CD4-positive, alpha-beta T cell (primary cell): ENCODE measurements around the gene APOB. TPM values are rescaled to one million over a fixed set of nuclear protein-coding genes. Genes with fewer than 3 reads are reported as not detected.

ENCODE experiments used
- ATAC-seq: fragments of 200-7000 bp; cut with Tn5 transposase; one replicate; pipeline ENCODE4 v1.10.0; 2022; ENCODE audit warnings: mild to moderate bottlenecking; ENCODE audit not compliant: poor library complexity
- CTCF ChIA-PET: fragments of 350-600 bp; sonication (Branson Sonifier 250); formaldehyde crosslinking; loops from one replicate; lab custom pipeline; 2021; ENCODE audit warnings: antibody characterized with exemption, inconsistent platforms; lab: Charles Lee
- POLR2A ChIA-PET: fragments of 350-600 bp; sonication (Branson Sonifier 250); formaldehyde crosslinking; loops from one replicate; lab custom pipeline; 2021; ENCODE audit warnings: antibody characterized with exemption, inconsistent platforms; lab: Charles Lee
- DNase-seq, 14 experiments: peaks; one replicate each; pipeline ENCODE4 v3.0.0-alpha.2; 2013 to 2020; ENCODE audit warnings: mixed read lengths in 2 of 14
- H3K27ac ChIP-seq, 2 donors: one replicate each; pipeline versions ENCODE4 v1.5.1 to v1.7.0; 2013; ENCODE audit warnings: low read length in 2 of 2, low read depth in 1 of 2, mild to moderate bottlenecking in 1 of 2
- H3K27me3 ChIP-seq, 2 experiments: 1 replicate in 1 of 2; 2 replicates in 1 of 2; pipeline versions ENCODE4 v1.6.1 to v1.7.0; 2013; ENCODE audit warnings: low read length in 2 of 2, control low read depth in 1 of 2, mild to moderate bottlenecking in 1 of 2, moderate library complexity in 1 of 2; ENCODE audit not compliant: insufficient read depth in 2 of 2, control insufficient read depth in 1 of 2
- H3K36me3 ChIP-seq: one replicate; pipeline ENCODE4 v1.6.1; 2013; ENCODE audit warnings: low read length, control low read depth; ENCODE audit not compliant: insufficient read depth
- H3K4me1 ChIP-seq: one replicate; pipeline ENCODE4 v1.6.1; 2013; ENCODE audit warnings: low read length, control low read depth; ENCODE audit not compliant: insufficient read depth
- H3K4me3 ChIP-seq: one replicate; pipeline ENCODE4 v1.5.1; 2013; ENCODE audit warnings: mild to moderate bottlenecking, low read length, moderate library complexity
- H3K9me3 ChIP-seq, 2 experiments: 1 replicate in 1 of 2; 2 replicates in 1 of 2; pipeline versions ENCODE4 v1.6.1 to v1.7.0; 2013; ENCODE audit warnings: low read length in 2 of 2, mild to moderate bottlenecking in 2 of 2, control low read depth in 1 of 2, moderate library complexity in 1 of 2; ENCODE audit not compliant: control insufficient read depth in 1 of 2, insufficient read depth in 1 of 2
- H3K27ac Mint-ChIP-seq: one replicate; pipeline ENCODE4 v1.8.0; 2020; ENCODE audit warnings: mixed read lengths
- H3K27me3 Mint-ChIP-seq: one replicate; pipeline ENCODE4 v1.8.0; 2021; ENCODE audit warnings: mixed read lengths
- H3K36me3 Mint-ChIP-seq: one replicate; pipeline ENCODE4 v1.8.0; 2021; ENCODE audit warnings: low read depth, mixed read lengths
- H3K4me1 Mint-ChIP-seq: one replicate; pipeline ENCODE4 v1.8.0; 2021; ENCODE audit warnings: low read depth, mixed read lengths
- H3K4me3 Mint-ChIP-seq: one replicate; pipeline ENCODE4 v1.8.0; 2020; ENCODE audit warnings: mild to moderate bottlenecking, mixed read lengths
- H3K9me3 Mint-ChIP-seq: one replicate; pipeline ENCODE4 v1.8.0; 2020; ENCODE audit warnings: mixed read lengths
- CTCF ChIP-seq: fragments of 200-600 bp; IDR thresholded peaks from one replicate; pipeline ENCODE4 v1.8.0; 2022; ENCODE audit warnings: antibody characterized with exemption, mild to moderate bottlenecking
- intact Hi-C, 2 experiments: fragments of 100-400 bp; cut with DNase I in 1 of 2; cut with micrococcal nuclease in 1 of 2; formaldehyde crosslinking; loops; one replicate each; pipeline versions ENCODE4 v1.15.1 to v1.9.0; 2023 to 2025; cut with DNase I, micrococcal nuclease
- total RNA-seq, 174 experiments: library from RNA in 2 of 174; stranded (reverse) in 2 of 174; gene quantifications; one replicate each; pipeline ENCODE4 v1.2.3 and lab custom pipeline; 2021 to 2026

APOB gene
- total RNA-seq, 2 experiments from 2014 or later = not detected

- H3K4me3 ChIP-seq = no peak overlapping the region
- no peaks in the 10 kb centered on the region for H3K9me3 ChIP-seq
- Mint-ChIP-seq H3K36me3 (no peaks in the 10 kb centered on the region), H3K27ac (no peak overlapping the region), H3K27me3 (peaks cover 20% of the 10 kb centered on the region), H3K4me3 (no peak overlapping the region), H3K9me3 (no peaks in the 10 kb centered on the region), H3K4me1 (no peaks in the 10 kb centered on the region)
- POLR2A ChIA-PET = no interaction called here
- no peak overlapping the region for H3K27ac ChIP-seq
- H3K36me3 ChIP-seq = no peaks in the 10 kb centered on the region
- no peak for TF ChIP-seq CTCF
- no peaks in the 10 kb centered on the region for H3K27me3 ChIP-seq
- intact Hi-C loops = no loop called here
- ATAC-seq = no peak
- no peak for DNase-seq
- no peaks in the 10 kb centered on the region for H3K4me1 ChIP-seq
- CTCF ChIA-PET = no interaction called here
Measured at GRCh38 chr2:21007129-21008013, 36.5 kb downstream of the APOB start.

GRCh38 chr2:21006423-21007128 lies 37.3 kb downstream of the APOB start:
- ATAC-seq (no peak), DNase-seq (no peak)
- H3K36me3 ChIP-seq = no peaks in the 10 kb centered on the region
- Mint-ChIP-seq H3K27me3 (peaks cover 12% of the 10 kb centered on the region), H3K9me3 (no peaks in the 10 kb centered on the region), H3K27ac (no peak overlapping the region), H3K4me3 (no peak overlapping the region), H3K4me1 (no peaks in the 10 kb centered on the region), H3K36me3 (no peaks in the 10 kb centered on the region)
- TF ChIP-seq CTCF = no peak
- ChIA-PET POLR2A (no interaction called here), CTCF (no interaction called here)
- H3K27ac ChIP-seq = no peak overlapping the region
- H3K9me3 ChIP-seq = no peaks in the 10 kb centered on the region
- H3K4me1 ChIP-seq = no peaks in the 10 kb centered on the region
- no peak overlapping the region for H3K4me3 ChIP-seq
- intact Hi-C loops = no loop called here
- H3K27me3 ChIP-seq = no peaks in the 10 kb centered on the region

GRCh38 chr2:21005700-21006422 lies 38.0 kb downstream of the APOB start:
- Histone ChIP-seq H3K9me3 (no peaks in the 10 kb centered on the region), H3K36me3 (no peaks in the 10 kb centered on the region), H3K27me3 (no peaks in the 10 kb centered on the region), H3K4me3 (no peak overlapping the region), H3K4me1 (no peaks in the 10 kb centered on the region), H3K27ac (no peak overlapping the region)
- no peaks in the 10 kb centered on the region for H3K36me3 Mint-ChIP-seq
- DNase-seq = no peak
- H3K4me3 Mint-ChIP-seq = no peak overlapping the region
- ChIA-PET CTCF (no interaction called here), POLR2A (no interaction called here)
- no peak overlapping the region for H3K27ac Mint-ChIP-seq
- ATAC-seq = no peak
- peaks cover 6% of the 10 kb centered on the region for H3K27me3 Mint-ChIP-seq
- no peaks in the 10 kb centered on the region for H3K4me1 Mint-ChIP-seq
- intact Hi-C loops = no loop called here
- no peak for TF ChIP-seq CTCF
- no peaks in the 10 kb centered on the region for H3K9me3 Mint-ChIP-seq
